Measurements from ENCODE around the gene ADGRV1.

ADGRV1 gene

GRCh38 chr5:90987726-90988125, 429.1 kb downstream of the ADGRV1 start:
- no peaks in the 10 kb centered on the region for H3K27me3 ChIP-seq (ENCODE audit: control insufficient read depth in 1 of 2, insufficient read depth in 2 of 2, low read length in 2 of 2)
- no peak overlapping the region for H3K27ac ChIP-seq (ENCODE audit: low read length)
- H3K9ac ChIP-seq (ENCODE audit: low read length in 2 of 2): no peak overlapping the region
- H3K9me3 ChIP-seq (ENCODE audit: control insufficient read depth in 2 of 2, low read length in 2 of 2): no peaks in the 10 kb centered on the region
- H3K4me3 ChIP-seq (ENCODE audit: low read length in 2 of 2): no peak overlapping the region
- no peaks in the 10 kb centered on the region for H3K36me3 ChIP-seq (ENCODE audit: control insufficient read depth in 2 of 2, insufficient read depth in 2 of 2, low read length in 2 of 2)
- no peaks in the 10 kb centered on the region for H3K4me1 ChIP-seq (ENCODE audit: control insufficient read depth, insufficient read depth, low read length)

GRCh38 chr5:90991201-90991600, 432.6 kb downstream of the ADGRV1 start:
- Histone ChIP-seq H3K36me3 (ENCODE audit: control insufficient read depth in 2 of 2, insufficient read depth in 2 of 2, low read length in 2 of 2) (no peaks in the 10 kb centered on the region), H3K27me3 (ENCODE audit: control insufficient read depth in 1 of 2, insufficient read depth in 2 of 2, low read length in 2 of 2) (no peaks in the 10 kb centered on the region), H3K27ac (ENCODE audit: low read length) (no peak overlapping the region)

GRCh38 chr5:90994796-90995195, 436.2 kb downstream of the ADGRV1 start:
- Histone ChIP-seq H3K4me1 (ENCODE audit: control insufficient read depth, insufficient read depth, low read length) (no peaks in the 10 kb centered on the region), H3K4me3 (ENCODE audit: low read length in 2 of 2) (no peak overlapping the region), H3K9me3 (ENCODE audit: control insufficient read depth in 2 of 2, low read length in 2 of 2) (peaks cover 0 to 5% of the 10 kb centered on the region in 2 donors), H3K27ac (ENCODE audit: low read length) (no peak overlapping the region), H3K27me3 (ENCODE audit: control insufficient read depth in 1 of 2, insufficient read depth in 2 of 2, low read length in 2 of 2) (no peaks in the 10 kb centered on the region), H3K9ac (ENCODE audit: low read length in 2 of 2) (no peak overlapping the region), H3K36me3 (ENCODE audit: control insufficient read depth in 2 of 2, insufficient read depth in 2 of 2, low read length in 2 of 2) (no peaks in the 10 kb centered on the region)

More at GRCh38 chr5:90991201-90991600, 432.6 kb downstream of the ADGRV1 start:
- Histone ChIP-seq H3K4me3 (ENCODE audit: low read length in 2 of 2) (no peak overlapping the region), H3K9me3 (ENCODE audit: control insufficient read depth in 2 of 2, low read length in 2 of 2) (peaks cover 0 to 5% of the 10 kb centered on the region in 2 donors), H3K9ac (ENCODE audit: low read length in 2 of 2) (no peak overlapping the region), H3K4me1 (ENCODE audit: control insufficient read depth, insufficient read depth, low read length) (no peaks in the 10 kb centered on the region)

GRCh38 chr5:90996089-90996488, 437.5 kb downstream of the ADGRV1 start:
- H3K36me3 ChIP-seq (ENCODE audit: control insufficient read depth in 2 of 2, insufficient read depth in 2 of 2, low read length in 2 of 2): no peaks in the 10 kb centered on the region
- no peak overlapping the region for H3K27ac ChIP-seq (ENCODE audit: low read length)
- no peak overlapping the region for H3K4me3 ChIP-seq (ENCODE audit: low read length in 2 of 2)
- H3K27me3 ChIP-seq (ENCODE audit: control insufficient read depth in 1 of 2, insufficient read depth in 2 of 2, low read length in 2 of 2): no peaks in the 10 kb centered on the region
- H3K4me1 ChIP-seq (ENCODE audit: control insufficient read depth, insufficient read depth, low read length): no peaks in the 10 kb centered on the region
- H3K9ac ChIP-seq (ENCODE audit: low read length in 2 of 2): no peak overlapping the region
- H3K9me3 ChIP-seq (ENCODE audit: control insufficient read depth in 2 of 2, low read length in 2 of 2): peaks cover 0 to 5% of the 10 kb centered on the region in 2 donors

- Histone ChIP-seq H3K27me3 (ENCODE audit: control insufficient read depth in 1 of 2, insufficient read depth in 2 of 2, low read length in 2 of 2) (no peaks in the 10 kb centered on the region), H3K4me1 (ENCODE audit: control insufficient read depth, insufficient read depth, low read length) (no peaks in the 10 kb centered on the region), H3K36me3 (ENCODE audit: control insufficient read depth in 2 of 2, insufficient read depth in 2 of 2, low read length in 2 of 2) (no peaks in the 10 kb centered on the region), H3K4me3 (ENCODE audit: low read length in 2 of 2) (no peak overlapping the region), H3K9me3 (ENCODE audit: control insufficient read depth in 2 of 2, low read length in 2 of 2) (peaks cover 0 to 5% of the 10 kb centered on the region in 2 donors), H3K9ac (ENCODE audit: low read length in 2 of 2) (no peak overlapping the region), H3K27ac (ENCODE audit: low read length) (no peak overlapping the region)
Observed at GRCh38 chr5:90997082-90997481, 438.5 kb downstream of the ADGRV1 start.

- no peaks in the 10 kb centered on the region for H3K4me1 ChIP-seq (ENCODE audit: control insufficient read depth, insufficient read depth, low read length)
Observed at GRCh38 chr5:91000743-91001142, 442.1 kb downstream of the ADGRV1 start.

GRCh38 chr5:91006713-91007112, 448.1 kb downstream of the ADGRV1 start:
- H3K4me3 ChIP-seq (ENCODE audit: low read length in 2 of 2): no peak overlapping the region
- H3K27me3 ChIP-seq (ENCODE audit: control insufficient read depth in 1 of 2, insufficient read depth in 2 of 2, low read length in 2 of 2): no peaks in the 10 kb centered on the region
- no peak overlapping the region for H3K9ac ChIP-seq (ENCODE audit: low read length in 2 of 2)
- H3K36me3 ChIP-seq (ENCODE audit: control insufficient read depth in 2 of 2, insufficient read depth in 2 of 2, low read length in 2 of 2): no peaks in the 10 kb centered on the region
- H3K9me3 ChIP-seq (ENCODE audit: control insufficient read depth in 2 of 2, low read length in 2 of 2): no peaks in the 10 kb centered on the region
- no peaks in the 10 kb centered on the region for H3K4me1 ChIP-seq (ENCODE audit: control insufficient read depth, insufficient read depth, low read length)
- H3K27ac ChIP-seq (ENCODE audit: low read length): no peak overlapping the region

More at GRCh38 chr5:91000743-91001142, 442.1 kb downstream of the ADGRV1 start:
- H3K9ac ChIP-seq (ENCODE audit: low read length in 2 of 2): no peak overlapping the region
- H3K36me3 ChIP-seq (ENCODE audit: control insufficient read depth in 2 of 2, insufficient read depth in 2 of 2, low read length in 2 of 2): no peaks in the 10 kb centered on the region
- no peak overlapping the region for H3K27ac ChIP-seq (ENCODE audit: low read length)
- H3K9me3 ChIP-seq (ENCODE audit: control insufficient read depth in 2 of 2, low read length in 2 of 2): no peaks in the 10 kb centered on the region
- H3K27me3 ChIP-seq (ENCODE audit: control insufficient read depth in 1 of 2, insufficient read depth in 2 of 2, low read length in 2 of 2): no peaks in the 10 kb centered on the region
- no peak overlapping the region for H3K4me3 ChIP-seq (ENCODE audit: low read length in 2 of 2)

GRCh38 chr5:91007251-91007650, 448.7 kb downstream of the ADGRV1 start:
- H3K36me3 ChIP-seq (ENCODE audit: control insufficient read depth in 2 of 2, insufficient read depth in 2 of 2, low read length in 2 of 2): no peaks in the 10 kb centered on the region
- H3K4me3 ChIP-seq (ENCODE audit: low read length in 2 of 2): no peak overlapping the region
- H3K9me3 ChIP-seq (ENCODE audit: control insufficient read depth in 2 of 2, low read length in 2 of 2): no peaks in the 10 kb centered on the region
- H3K27me3 ChIP-seq (ENCODE audit: control insufficient read depth in 1 of 2, insufficient read depth in 2 of 2, low read length in 2 of 2): no peaks in the 10 kb centered on the region
- H3K4me1 ChIP-seq (ENCODE audit: control insufficient read depth, insufficient read depth, low read length): no peaks in the 10 kb centered on the region
- H3K27ac ChIP-seq (ENCODE audit: low read length): no peak overlapping the region
- H3K9ac ChIP-seq (ENCODE audit: low read length in 2 of 2): no peak overlapping the region

GRCh38 chr5:91007780-91008402, 449.3 kb downstream of the ADGRV1 start:
- Histone ChIP-seq H3K9ac (ENCODE audit: low read length in 2 of 2) (no peak overlapping the region), H3K27me3 (ENCODE audit: control insufficient read depth in 1 of 2, insufficient read depth in 2 of 2, low read length in 2 of 2) (no peaks in the 10 kb centered on the region)

GRCh38 chr5:91010090-91010489, 451.5 kb downstream of the ADGRV1 start:
- Histone ChIP-seq H3K9ac (ENCODE audit: low read length in 2 of 2) (no peak overlapping the region), H3K4me3 (ENCODE audit: low read length in 2 of 2) (no peak overlapping the region), H3K4me1 (ENCODE audit: control insufficient read depth, insufficient read depth, low read length) (no peaks in the 10 kb centered on the region), H3K27ac (ENCODE audit: low read length) (no peak overlapping the region), H3K36me3 (ENCODE audit: control insufficient read depth in 2 of 2, insufficient read depth in 2 of 2, low read length in 2 of 2) (no peaks in the 10 kb centered on the region), H3K27me3 (ENCODE audit: control insufficient read depth in 1 of 2, insufficient read depth in 2 of 2, low read length in 2 of 2) (no peaks in the 10 kb centered on the region), H3K9me3 (ENCODE audit: control insufficient read depth in 2 of 2, low read length in 2 of 2) (no peaks in the 10 kb centered on the region)

More at GRCh38 chr5:91007780-91008402, 449.3 kb downstream of the ADGRV1 start:
- no peak overlapping the region for H3K4me3 ChIP-seq (ENCODE audit: low read length in 2 of 2)
- H3K27ac ChIP-seq (ENCODE audit: low read length): no peak overlapping the region
- H3K4me1 ChIP-seq (ENCODE audit: control insufficient read depth, insufficient read depth, low read length): no peaks in the 10 kb centered on the region
- no peaks in the 10 kb centered on the region for H3K9me3 ChIP-seq (ENCODE audit: control insufficient read depth in 2 of 2, low read length in 2 of 2)
- no peaks in the 10 kb centered on the region for H3K36me3 ChIP-seq (ENCODE audit: control insufficient read depth in 2 of 2, insufficient read depth in 2 of 2, low read length in 2 of 2)

- H3K36me3 ChIP-seq (ENCODE audit: control insufficient read depth in 2 of 2, insufficient read depth in 2 of 2, low read length in 2 of 2): no peaks in the 10 kb centered on the region
- H3K4me1 ChIP-seq (ENCODE audit: control insufficient read depth, insufficient read depth, low read length): no peaks in the 10 kb centered on the region
- H3K27ac ChIP-seq (ENCODE audit: low read length): no peak overlapping the region
- H3K4me3 ChIP-seq (ENCODE audit: low read length in 2 of 2): no peak overlapping the region
- no peaks in the 10 kb centered on the region for H3K9me3 ChIP-seq (ENCODE audit: control insufficient read depth in 2 of 2, low read length in 2 of 2)
- H3K27me3 ChIP-seq (ENCODE audit: control insufficient read depth in 1 of 2, insufficient read depth in 2 of 2, low read length in 2 of 2): no peaks in the 10 kb centered on the region
- no peak overlapping the region for H3K9ac ChIP-seq (ENCODE audit: low read length in 2 of 2)
Observed at GRCh38 chr5:91011029-91011428, 452.4 kb downstream of the ADGRV1 start.

Measured in stomach smooth muscle (tissue), 2 donors.